ENCODE data around the gene ANKMY1.

DNA sequence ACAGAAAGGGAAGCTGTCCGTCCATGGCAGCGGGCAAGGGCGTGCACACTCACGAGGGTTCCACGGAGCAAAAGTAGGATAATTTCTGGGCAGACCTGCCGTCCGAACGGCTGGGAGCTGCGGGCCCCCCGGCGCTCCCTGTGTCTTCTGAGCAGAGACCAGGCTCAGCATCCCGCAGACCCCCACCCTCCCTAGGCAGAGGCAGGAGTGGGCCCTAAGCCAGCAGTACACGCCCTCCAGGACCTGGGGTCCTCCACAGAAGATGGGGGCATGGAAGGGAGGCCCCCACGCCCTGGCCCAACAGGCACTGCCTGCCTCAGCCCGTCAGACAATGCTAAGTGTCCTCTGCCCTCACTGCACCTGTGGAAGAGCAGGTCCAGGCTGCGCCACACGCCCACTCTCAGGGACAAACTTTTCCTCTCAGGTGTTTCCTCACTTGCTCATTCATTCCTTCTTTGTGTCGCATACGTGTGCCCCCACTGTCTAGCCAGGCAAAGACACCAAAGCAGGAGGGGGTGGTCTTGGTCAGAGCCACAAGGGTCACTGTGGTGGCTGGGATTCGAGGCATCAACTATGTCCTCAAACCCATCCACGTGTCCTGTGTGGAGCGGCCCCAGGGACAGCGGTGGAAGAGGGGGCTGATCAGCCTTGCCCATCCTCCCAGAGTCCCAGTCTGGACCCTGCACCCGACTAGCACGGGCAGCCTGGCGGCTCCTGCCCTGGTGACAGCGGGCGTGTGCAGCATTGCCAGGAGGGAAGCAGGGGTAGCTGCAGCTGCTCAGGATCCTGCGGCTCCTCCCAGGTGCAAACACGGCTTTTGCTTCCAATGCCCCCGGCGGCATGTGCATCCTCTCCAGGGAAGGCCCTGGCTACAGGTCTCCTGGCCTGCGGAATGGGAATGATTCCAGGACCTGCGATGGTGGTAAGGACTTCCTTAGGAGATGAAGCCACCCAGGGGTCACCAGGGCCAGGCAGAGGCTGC is 124.7 kb downstream of the ANKMY1 start:
- TF ChIP-seq POLR2A (IDR thresholded peaks at IDR 0.05), result no peak
- TF ChIP-seq, protein P1, sequence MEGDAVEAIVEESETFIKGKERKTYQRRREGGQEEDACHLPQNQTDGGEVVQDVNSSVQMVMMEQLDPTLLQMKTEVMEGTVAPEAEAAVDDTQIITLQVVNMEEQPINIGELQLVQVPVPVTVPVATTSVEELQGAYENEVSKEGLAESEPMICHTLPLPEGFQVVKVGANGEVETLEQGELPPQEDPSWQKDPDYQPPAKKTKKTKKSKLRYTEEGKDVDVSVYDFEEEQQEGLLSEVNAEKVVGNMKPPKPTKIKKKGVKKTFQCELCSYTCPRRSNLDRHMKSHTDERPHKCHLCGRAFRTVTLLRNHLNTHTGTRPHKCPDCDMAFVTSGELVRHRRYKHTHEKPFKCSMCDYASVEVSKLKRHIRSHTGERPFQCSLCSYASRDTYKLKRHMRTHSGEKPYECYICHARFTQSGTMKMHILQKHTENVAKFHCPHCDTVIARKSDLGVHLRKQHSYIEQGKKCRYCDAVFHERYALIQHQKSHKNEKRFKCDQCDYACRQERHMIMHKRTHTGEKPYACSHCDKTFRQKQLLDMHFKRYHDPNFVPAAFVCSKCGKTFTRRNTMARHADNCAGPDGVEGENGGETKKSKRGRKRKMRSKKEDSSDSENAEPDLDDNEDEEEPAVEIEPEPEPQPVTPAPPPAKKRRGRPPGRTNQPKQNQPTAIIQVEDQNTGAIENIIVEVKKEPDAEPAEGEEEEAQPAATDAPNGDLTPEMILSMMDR (IDR thresholded peaks at IDR 0.05), result no peak

All from lower leg skin (tissue), 3 donors.